Measurements from ENCODE around the gene BMPER.

The BMPER gene

GRCh38 chr7:34031156-34031555 lies 125.8 kb downstream of the BMPER start:
- DNase-seq (ENCODE audit: low read depth) = no peak

GRCh38 chr7:34034728-34035127 lies 129.4 kb downstream of the BMPER start:
- DNase-seq (ENCODE audit: low read depth) = no peak

GRCh38 chr7:34036051-34036920 lies 130.9 kb downstream of the BMPER start:
- no peak for DNase-seq (ENCODE audit: low read depth)

GRCh38 chr7:34036972-34037792 lies 131.8 kb downstream of the BMPER start:
- DNase-seq (ENCODE audit: low read depth) = no peak

GRCh38 chr7:34038816-34039470 lies 133.6 kb downstream of the BMPER start:
- DNase-seq (ENCODE audit: low read depth) = no peak

GRCh38 chr7:34041707-34042106 lies 136.4 kb downstream of the BMPER start:
- DNase-seq (ENCODE audit: low read depth) = no peak

- DNase-seq (ENCODE audit: low read depth) = no peak
Measured at GRCh38 chr7:34042406-34042805, 137.1 kb downstream of the BMPER start.

- no peak for DNase-seq (ENCODE audit: low read depth)
Measured at GRCh38 chr7:34043461-34044305, 138.3 kb downstream of the BMPER start.

GRCh38 chr7:34044306-34044643 lies 138.9 kb downstream of the BMPER start:
- no peak for DNase-seq (ENCODE audit: low read depth)

- no peak for DNase-seq (ENCODE audit: low read depth)
Measured at GRCh38 chr7:34044734-34045353, 139.5 kb downstream of the BMPER start.

GRCh38 chr7:34048445-34048844 lies 143.1 kb downstream of the BMPER start:
- DNase-seq (ENCODE audit: low read depth) = no peak

GRCh38 chr7:34054075-34054474 lies 148.7 kb downstream of the BMPER start:
- DNase-seq (ENCODE audit: low read depth) = no peak

- no peak for DNase-seq (ENCODE audit: low read depth)
Measured at GRCh38 chr7:34057136-34057535, 151.8 kb downstream of the BMPER start.

- no peak for DNase-seq (ENCODE audit: low read depth)
Measured at GRCh38 chr7:34057956-34058355, 152.6 kb downstream of the BMPER start.

GRCh38 chr7:34058801-34059135 lies 153.4 kb downstream of the BMPER start:
- no peak for DNase-seq (ENCODE audit: low read depth)

- no peak for DNase-seq (ENCODE audit: low read depth)
Measured at GRCh38 chr7:34059136-34059828, 153.9 kb downstream of the BMPER start.

GRCh38 chr7:34060196-34060947 lies 155.0 kb downstream of the BMPER start:
- DNase-seq (ENCODE audit: low read depth) = no peak

GRCh38 chr7:34061149-34061548 lies 155.8 kb downstream of the BMPER start:
- no peak for DNase-seq (ENCODE audit: low read depth)

GRCh38 chr7:34062341-34062740 lies 157.0 kb downstream of the BMPER start:
- no peak for DNase-seq (ENCODE audit: low read depth)

GRCh38 chr7:34062826-34063225 lies 157.5 kb downstream of the BMPER start:
- no peak for DNase-seq (ENCODE audit: low read depth)
